Measurements from ENCODE around the gene PLK3.
"Not testable (repeated sequence)": the region's sequence is repeated elsewhere in the genome, so short reads cannot be mapped to it uniquely, and the experiment has no call there.

PLK3 gene

GRCh38 chr1:44826375-44827196, 26.4 kb downstream of the PLK3 start:
- Mint-ChIP-seq H3K36me3 (ENCODE audit: low read depth) (no peaks in the 10 kb centered on the region), H3K9me3 (no peaks in the 10 kb centered on the region), H3K4me3 (no peak overlapping the region), H3K27me3 (no peaks in the 10 kb centered on the region), H3K4me1 (ENCODE audit: low read depth) (no peaks in the 10 kb centered on the region), H3K27ac (no peak overlapping the region)

- Mint-ChIP-seq H3K9me3 (no peaks in the 10 kb centered on the region), H3K4me3 (no peak overlapping the region), H3K27ac (no peak overlapping the region), H3K36me3 (ENCODE audit: low read depth) (no peaks in the 10 kb centered on the region), H3K4me1 (ENCODE audit: low read depth) (no peaks in the 10 kb centered on the region), H3K27me3 (no peaks in the 10 kb centered on the region)
Observed at GRCh38 chr1:44827197-44828002, 27.2 kb downstream of the PLK3 start.

- Mint-ChIP-seq H3K27ac (no peak overlapping the region), H3K27me3 (no peaks in the 10 kb centered on the region), H3K4me3 (no peak overlapping the region), H3K36me3 (ENCODE audit: low read depth) (no peaks in the 10 kb centered on the region), H3K4me1 (ENCODE audit: low read depth) (no peaks in the 10 kb centered on the region), H3K9me3 (no peaks in the 10 kb centered on the region)
Observed at GRCh38 chr1:44828003-44828651, 27.9 kb downstream of the PLK3 start.

- Mint-ChIP-seq H3K4me1 (ENCODE audit: low read depth) (no peaks in the 10 kb centered on the region), H3K4me3 (no peak overlapping the region), H3K27me3 (no peaks in the 10 kb centered on the region), H3K9me3 (no peaks in the 10 kb centered on the region), H3K27ac (no peak overlapping the region), H3K36me3 (ENCODE audit: low read depth) (no peaks in the 10 kb centered on the region)
Observed at GRCh38 chr1:44828841-44829440, 28.8 kb downstream of the PLK3 start.

- Mint-ChIP-seq H3K4me1 (ENCODE audit: low read depth) (no peaks in the 10 kb centered on the region), H3K27ac (no peak overlapping the region), H3K27me3 (no peaks in the 10 kb centered on the region), H3K9me3 (no peaks in the 10 kb centered on the region), H3K4me3 (no peak overlapping the region), H3K36me3 (ENCODE audit: low read depth) (no peaks in the 10 kb centered on the region)
Observed at GRCh38 chr1:44829506-44830384, 29.6 kb downstream of the PLK3 start.

- H3K27me3 Mint-ChIP-seq = no peaks in the 10 kb centered on the region
- H3K4me1 Mint-ChIP-seq (ENCODE audit: low read depth) = peaks cover 4% of the 10 kb centered on the region
- H3K27ac Mint-ChIP-seq = no peak overlapping the region
- no peaks in the 10 kb centered on the region for H3K36me3 Mint-ChIP-seq (ENCODE audit: low read depth)
- H3K9me3 Mint-ChIP-seq = no peaks in the 10 kb centered on the region
- no peak overlapping the region for H3K4me3 Mint-ChIP-seq
Observed at GRCh38 chr1:44830900-44831304, 30.7 kb downstream of the PLK3 start.

GRCh38 chr1:44831516-44831915, 31.3 kb downstream of the PLK3 start:
- Mint-ChIP-seq H3K27ac (no peak overlapping the region), H3K4me1 (ENCODE audit: low read depth) (peaks cover 6% of the 10 kb centered on the region), H3K4me3 (no peak overlapping the region), H3K36me3 (ENCODE audit: low read depth) (no peaks in the 10 kb centered on the region), H3K27me3 (no peaks in the 10 kb centered on the region), H3K9me3 (no peaks in the 10 kb centered on the region)

- no peak overlapping the region for H3K4me3 Mint-ChIP-seq
- H3K27me3 Mint-ChIP-seq = no peaks in the 10 kb centered on the region
- no peaks in the 10 kb centered on the region for H3K9me3 Mint-ChIP-seq
- H3K27ac Mint-ChIP-seq = no peak overlapping the region
- no peaks in the 10 kb centered on the region for H3K36me3 Mint-ChIP-seq (ENCODE audit: low read depth)
- peaks cover 6% of the 10 kb centered on the region for H3K4me1 Mint-ChIP-seq (ENCODE audit: low read depth)
Observed at GRCh38 chr1:44832056-44832705, 32.0 kb downstream of the PLK3 start.

- Mint-ChIP-seq H3K9me3 (no peaks in the 10 kb centered on the region), H3K36me3 (ENCODE audit: low read depth) (no peaks in the 10 kb centered on the region), H3K27ac (no peak overlapping the region), H3K4me1 (ENCODE audit: low read depth) (peaks cover 6% of the 10 kb centered on the region), H3K4me3 (no peak overlapping the region), H3K27me3 (no peaks in the 10 kb centered on the region)
Observed at GRCh38 chr1:44834328-44834727, 34.2 kb downstream of the PLK3 start.

GRCh38 chr1:44835738-44836675, 35.8 kb downstream of the PLK3 start:
- Mint-ChIP-seq H3K9me3 (no peaks in the 10 kb centered on the region), H3K36me3 (ENCODE audit: low read depth) (no peaks in the 10 kb centered on the region), H3K27me3 (no peaks in the 10 kb centered on the region), H3K4me3 (no peak overlapping the region), H3K4me1 (ENCODE audit: low read depth) (peaks cover 6% of the 10 kb centered on the region), H3K27ac (no peak overlapping the region)

GRCh38 chr1:44838294-44838693, 38.1 kb downstream of the PLK3 start:
- not testable (repeated sequence) for H3K4me3 Mint-ChIP-seq, H3K27ac Mint-ChIP-seq

GRCh38 chr1:44839576-44839975, 39.4 kb downstream of the PLK3 start:
- no peak overlapping the region for H3K27ac Mint-ChIP-seq
- H3K4me3 Mint-ChIP-seq = no peak overlapping the region

More at GRCh38 chr1:44838294-44838693, 38.1 kb downstream of the PLK3 start:
- not testable (repeated sequence) for H3K27me3 Mint-ChIP-seq; H3K36me3 Mint-ChIP-seq (ENCODE audit: low read depth); H3K9me3 Mint-ChIP-seq
- peaks cover 12% of the 10 kb centered on the region for H3K4me1 Mint-ChIP-seq (ENCODE audit: low read depth)

GRCh38 chr1:44842486-44842861, 42.3 kb downstream of the PLK3 start:
- Mint-ChIP-seq H3K4me1 (ENCODE audit: low read depth) (peaks cover 5% of the 10 kb centered on the region), H3K27me3 (peaks cover 7% of the 10 kb centered on the region), H3K27ac (no peak overlapping the region), H3K4me3 (peak overlapping the region; percentile 48), H3K9me3 (no peaks in the 10 kb centered on the region), H3K36me3 (ENCODE audit: low read depth) (peaks cover 4% of the 10 kb centered on the region)

More at GRCh38 chr1:44839576-44839975, 39.4 kb downstream of the PLK3 start:
- Mint-ChIP-seq H3K36me3 (ENCODE audit: low read depth) (no peaks in the 10 kb centered on the region), H3K9me3 (no peaks in the 10 kb centered on the region), H3K4me1 (ENCODE audit: low read depth) (peaks cover 12% of the 10 kb centered on the region), H3K27me3 (peaks cover 7% of the 10 kb centered on the region)
